ENCODE results near the gene RASSF1. TPM values are rescaled to one million over a fixed set of nuclear protein-coding genes. Genes with fewer than 3 reads are reported as not detected.

RASSF1 gene
- total RNA-seq, 1 experiment from 2014 or later = 20.0 TPM

- DNase-seq (no peak), ATAC-seq (no peak)
- ChIA-PET POLR2A (ENCODE audit: unreplicated experiment) (interaction anchor here (0.6 to 1.8 kb wide), 5 partner anchors 11 to 1860 kb away, joined by 3 to 12 read pairs (median 4); partner anchors contain the start of genes CCDC51, CYB561D2, NPRL2 and TMA7), CTCF (interaction anchor here (0.9 to 1.6 kb wide), 2 partner anchors 24 to 37 kb away, joined by 5 to 7 read pairs; no protein-coding TSS in a partner anchor)
- H3K27me3 ChIP-seq (ENCODE audit: low read length) = no peaks in the 10 kb centered on the region
- no peaks in the 10 kb centered on the region for H3K36me3 ChIP-seq (ENCODE audit: low read depth, low read length)
- no peaks in the 10 kb centered on the region for H4K20me1 ChIP-seq (ENCODE audit: low read length)
- H3K4me2 ChIP-seq (ENCODE audit: low read length) = peak overlapping the region; percentile 71
- H3K4me1 ChIP-seq (ENCODE audit: insufficient read depth, low read length) = peaks cover 20% of the 10 kb centered on the region
- H3K79me2 ChIP-seq (ENCODE audit: low read length) = peaks cover 14% of the 10 kb centered on the region
- H3K9me2 ChIP-seq (replicated peaks; ENCODE audit: low read length) = no peaks in the 10 kb centered on the region
- TF ChIP-seq EZH2 (IDR thresholded peaks at IDR 0.05; ENCODE audit: low read length, unreplicated experiment) (no peak), EZH2phosphoT487 (IDR thresholded peaks at IDR 0.05; ENCODE audit: borderline replicate concordance, low read length) (no peak), CTCF (conservative IDR thresholded peaks at IDR 0.05; ENCODE audit: low read depth, low read length) (no peak)
- intact Hi-C loops (cut with micrococcal nuclease) = loop anchor here (1.0 to 2.0 kb wide), 3 partner anchors 17 to 65 kb away; no protein-coding TSS in a partner anchor
- BruUV-seq (replicated peaks) = TSS peak; percentile 92
- peak overlapping the region; percentile 81 for H3K9ac ChIP-seq (ENCODE audit: low read length)
- H3K4me3 ChIP-seq (ENCODE audit: low read length) = peak overlapping the region; percentile 52
- no peaks in the 10 kb centered on the region for H3K9me3 ChIP-seq (ENCODE audit: low read length)
- H3F3A ChIP-seq (ENCODE audit: low read length, unreplicated experiment) = no peaks in the 10 kb centered on the region
- peak overlapping the region; percentile 90 for H3K27ac ChIP-seq (ENCODE audit: low read length)
- peak overlapping the region; percentile 57; the same call in 1 of the 2 replicates for H2AFZ ChIP-seq (ENCODE audit: low read length)
These were observed 40.5 kb downstream of the RASSF1 start for GRCh38 chr3:50299929-50300680.

- CTCF ChIA-PET = interaction anchor here (0.7 to 1.6 kb wide), 4 partner anchors 22 to 53 kb away, joined by 4 to 7 read pairs (median 6); no protein-coding TSS in a partner anchor
- ATAC-seq = no peak
- peak overlapping the region; percentile 57; the same call in 1 of the 2 replicates for H2AFZ ChIP-seq (ENCODE audit: low read length)
These were observed 41.1 kb downstream of the RASSF1 start for GRCh38 chr3:50299638-50299928.

More at GRCh38 chr3:50299638-50299928, 41.1 kb downstream of the RASSF1 start:
- no peaks in the 10 kb centered on the region for H4K20me1 ChIP-seq (ENCODE audit: low read length)
- peak overlapping the region; percentile 71 for H3K4me2 ChIP-seq (ENCODE audit: low read length)
- no peak for DNase-seq
- peak overlapping the region; percentile 52 for H3K4me3 ChIP-seq (ENCODE audit: low read length)
- POLR2A ChIA-PET (ENCODE audit: unreplicated experiment) = interaction anchor here (0.6 to 1.8 kb wide), 4 partner anchors 10 to 51 kb away, joined by 3 to 12 read pairs (median 6); partner anchors contain the start of genes CYB561D2 and NPRL2
- H3K9me2 ChIP-seq (replicated peaks; ENCODE audit: low read length) = no peaks in the 10 kb centered on the region
- intact Hi-C loops (cut with micrococcal nuclease) = loop anchor here (1.0 to 2.0 kb wide), 3 partner anchors 18 to 65 kb away; no protein-coding TSS in a partner anchor
- no peaks in the 10 kb centered on the region for H3F3A ChIP-seq (ENCODE audit: low read length, unreplicated experiment)
- TF ChIP-seq EZH2phosphoT487 (IDR thresholded peaks at IDR 0.05; ENCODE audit: borderline replicate concordance, low read length) (no peak), CTCF (conservative IDR thresholded peaks at IDR 0.05; ENCODE audit: low read depth, low read length) (no peak), EZH2 (IDR thresholded peaks at IDR 0.05; ENCODE audit: low read length, unreplicated experiment) (no peak)
- peak overlapping the region; percentile 81 for H3K9ac ChIP-seq (ENCODE audit: low read length)
- peaks cover 14% of the 10 kb centered on the region for H3K79me2 ChIP-seq (ENCODE audit: low read length)
- H3K9me3 ChIP-seq (ENCODE audit: low read length) = no peaks in the 10 kb centered on the region
- no peaks in the 10 kb centered on the region for H3K27me3 ChIP-seq (ENCODE audit: low read length)
- peak overlapping the region; percentile 90 for H3K27ac ChIP-seq (ENCODE audit: low read length)
- no TSS peak for BruUV-seq (replicated peaks)
- H3K4me1 ChIP-seq (ENCODE audit: insufficient read depth, low read length) = peaks cover 20% of the 10 kb centered on the region
- no peaks in the 10 kb centered on the region for H3K36me3 ChIP-seq (ENCODE audit: low read depth, low read length)

Data from PC-3 (cell line).